Fibroblast of villous mesenchyme (primary cell): ENCODE measurements around the gene BICD1. TPM values are rescaled to one million over a fixed set of nuclear protein-coding genes. Genes with fewer than 3 reads are reported as not detected.

Source experiments
- DNase-seq: peaks from one replicate; pipeline ENCODE4 v3.0.0-alpha.2; 2010; ENCODE audit warnings: low read depth
- H3K4me3 ChIP-seq: 2 replicates; pipeline ENCODE4 v1.5.1; 2011; ENCODE audit warnings: low read depth, mild to moderate bottlenecking, low read length
- CTCF ChIP-seq: IDR thresholded peaks from 2 replicates; pipeline ENCODE4 v1.5.1; 2012; ENCODE audit warnings: low read depth, mild to moderate bottlenecking, low read length; ENCODE audit not compliant: insufficient read depth
- total RNA-seq: library from RNA; depleted of rRNA; stranded (reverse); fragments of >200 nt; gene quantifications from 2 replicates; pipeline ENCODE4 v1.2.3, GENCODE V29; 2012

BICD1 gene
- total RNA-seq, 1 donor: 24.6 TPM

- H3K4me3 ChIP-seq: no peak overlapping the region
- DNase-seq: no peak
- no peak for TF ChIP-seq CTCF
Measured at GRCh38 chr12:32284561-32284960, 177.9 kb downstream of the BICD1 start.

GRCh38 chr12:32285021-32285420 lies 178.4 kb downstream of the BICD1 start:
- H3K4me3 ChIP-seq: no peak overlapping the region
- no peak for TF ChIP-seq CTCF
- DNase-seq: no peak

GRCh38 chr12:32285489-32285888 lies 178.8 kb downstream of the BICD1 start:
- H3K4me3 ChIP-seq: no peak overlapping the region
- TF ChIP-seq CTCF: no peak
- DNase-seq: no peak

- TF ChIP-seq CTCF: no peak
- no peak overlapping the region for H3K4me3 ChIP-seq
- no peak for DNase-seq
Measured at GRCh38 chr12:32290411-32290810, 183.8 kb downstream of the BICD1 start.

- no peak for DNase-seq
- H3K4me3 ChIP-seq: no peak overlapping the region
- no peak for TF ChIP-seq CTCF
Measured at GRCh38 chr12:32292151-32292550, 185.5 kb downstream of the BICD1 start.

GRCh38 chr12:32293808-32294419 lies 187.3 kb downstream of the BICD1 start:
- no peak overlapping the region for H3K4me3 ChIP-seq
- no peak for TF ChIP-seq CTCF
- DNase-seq: no peak

- DNase-seq: no peak
- no peak for TF ChIP-seq CTCF
Measured at GRCh38 chr12:32296567-32296966, 189.9 kb downstream of the BICD1 start.

More at GRCh38 chr12:32296567-32296966, 189.9 kb downstream of the BICD1 start:
- no peak overlapping the region for H3K4me3 ChIP-seq
